ENCODE results near the gene COBLL1. TPM values are rescaled to one million over a fixed set of nuclear protein-coding genes. Genes with fewer than 3 reads are reported as not detected.

COBLL1 gene
- total and polyA plus RNA-seq, 4 donors: 16.3 to 114 (median 36.4) TPM

GRCh38 chr2:164800572-164800971 is 41.1 kb downstream of the COBLL1 start:
- no peaks in the 10 kb centered on the region for H3K36me3 ChIP-seq (ENCODE audit: control insufficient read depth in 4 of 4, insufficient read depth in 3 of 4, low read depth in 1 of 4, low read length in 3 of 4)
- H3K27ac ChIP-seq (ENCODE audit: low read depth in 1 of 2, low read length in 2 of 2): no peak overlapping the region
- DNase-seq (ENCODE audit: low spot score): no peak
- TF ChIP-seq REST (IDR thresholded peaks at IDR 0.05) (no peak), FOXA1 (IDR thresholded peaks at IDR 0.05) (no peak), YY1 (IDR thresholded peaks at IDR 0.05) (no peak), HNF4A (conservative IDR thresholded peaks at IDR 0.05) (no peak), JUND (IDR thresholded peaks at IDR 0.05) (no peak), NR2F2 (IDR thresholded peaks at IDR 0.05) (no peak), TAF1 (conservative IDR thresholded peaks at IDR 0.05) (no peak), GABPA (IDR thresholded peaks at IDR 0.05 in 1 of 2, conservative IDR thresholded peaks at IDR 0.05 in 1 of 2) (no peak), RAD21 (IDR thresholded peaks at IDR 0.05) (no peak), HNF4G (IDR thresholded peaks at IDR 0.05) (no peak), SP1 (IDR thresholded peaks at IDR 0.05) (no peak), CTCF (IDR thresholded peaks at IDR 0.05; ENCODE audit: low read depth, low read length, missing input control) (no peak)
- TF ChIP-seq, protein P1, sequence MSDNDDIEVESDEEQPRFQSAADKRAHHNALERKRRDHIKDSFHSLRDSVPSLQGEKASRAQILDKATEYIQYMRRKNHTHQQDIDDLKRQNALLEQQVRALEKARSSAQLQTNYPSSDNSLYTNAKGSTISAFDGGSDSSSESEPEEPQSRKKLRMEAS (IDR thresholded peaks at IDR 0.05): no peak
- TF ChIP-seq, protein P2, sequence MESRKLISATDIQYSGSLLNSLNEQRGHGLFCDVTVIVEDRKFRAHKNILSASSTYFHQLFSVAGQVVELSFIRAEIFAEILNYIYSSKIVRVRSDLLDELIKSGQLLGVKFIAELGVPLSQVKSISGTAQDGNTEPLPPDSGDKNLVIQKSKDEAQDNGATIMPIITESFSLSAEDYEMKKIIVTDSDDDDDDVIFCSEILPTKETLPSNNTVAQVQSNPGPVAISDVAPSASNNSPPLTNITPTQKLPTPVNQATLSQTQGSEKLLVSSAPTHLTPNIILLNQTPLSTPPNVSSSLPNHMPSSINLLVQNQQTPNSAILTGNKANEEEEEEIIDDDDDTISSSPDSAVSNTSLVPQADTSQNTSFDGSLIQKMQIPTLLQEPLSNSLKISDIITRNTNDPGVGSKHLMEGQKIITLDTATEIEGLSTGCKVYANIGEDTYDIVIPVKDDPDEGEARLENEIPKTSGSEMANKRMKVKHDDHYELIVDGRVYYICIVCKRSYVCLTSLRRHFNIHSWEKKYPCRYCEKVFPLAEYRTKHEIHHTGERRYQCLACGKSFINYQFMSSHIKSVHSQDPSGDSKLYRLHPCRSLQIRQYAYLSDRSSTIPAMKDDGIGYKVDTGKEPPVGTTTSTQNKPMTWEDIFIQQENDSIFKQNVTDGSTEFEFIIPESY (IDR thresholded peaks at IDR 0.05): no peak
- TF ChIP-seq, protein P3, sequence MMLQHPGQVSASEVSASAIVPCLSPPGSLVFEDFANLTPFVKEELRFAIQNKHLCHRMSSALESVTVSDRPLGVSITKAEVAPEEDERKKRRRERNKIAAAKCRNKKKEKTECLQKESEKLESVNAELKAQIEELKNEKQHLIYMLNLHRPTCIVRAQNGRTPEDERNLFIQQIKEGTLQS (IDR thresholded peaks at IDR 0.05): no peak
- peaks cover 1 to 40% (median 12%) of the 10 kb centered on the region in 4 donors for H3K4me1 ChIP-seq (ENCODE audit: control insufficient read depth in 4 of 4, insufficient read depth in 4 of 4, low read length in 3 of 4)
- no peak overlapping the region for H3K9ac ChIP-seq (ENCODE audit: low read depth in 1 of 2, low read length in 2 of 2)
- no peak overlapping the region for H3K4me3 ChIP-seq (ENCODE audit: low read depth in 1 of 3, low read length in 3 of 3)
- WGBS: 90% methylated on average over 3 of the region's 3 CpGs
- no peaks in the 10 kb centered on the region for H3K9me3 ChIP-seq (ENCODE audit: control insufficient read depth in 4 of 4, low read length in 3 of 4)
- H3K27me3 ChIP-seq (ENCODE audit: control insufficient read depth in 4 of 4, insufficient read depth in 4 of 4, low read length in 3 of 4): no peaks in the 10 kb centered on the region

DNA sequence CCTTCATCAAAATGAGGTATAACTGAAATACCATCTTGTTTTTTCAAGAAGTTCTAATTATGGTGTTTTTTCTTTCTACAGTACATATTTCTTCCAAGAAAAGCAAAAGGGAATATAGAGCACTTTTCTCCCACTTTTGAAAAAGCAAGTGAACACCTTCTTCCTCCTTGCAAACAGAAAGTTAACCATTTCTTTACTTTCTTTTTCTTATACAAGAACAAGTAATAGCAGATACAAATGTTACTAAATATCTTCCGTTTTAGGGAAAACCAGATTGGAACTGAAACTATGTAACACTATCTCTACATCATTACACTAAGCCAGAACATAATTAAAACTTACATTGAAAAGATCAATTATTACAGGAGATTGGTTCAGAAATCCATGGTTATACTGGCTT is 44.0 kb downstream of the COBLL1 start:
- no peaks in the 10 kb centered on the region for H3K9me3 ChIP-seq (ENCODE audit: control insufficient read depth in 4 of 4, low read length in 3 of 4)
- H3K9ac ChIP-seq (ENCODE audit: low read depth in 1 of 2, low read length in 2 of 2): no peak overlapping the region
- no peak for DNase-seq (ENCODE audit: low spot score)
- no peak overlapping the region for H3K27ac ChIP-seq (ENCODE audit: low read depth in 1 of 2, low read length in 2 of 2)
- 69% methylated on average over 1 of the region's 1 CpG for WGBS
- no peak overlapping the region for H3K4me3 ChIP-seq (ENCODE audit: low read depth in 1 of 3, low read length in 3 of 3)
- H3K4me1 ChIP-seq (ENCODE audit: control insufficient read depth in 4 of 4, insufficient read depth in 4 of 4, low read length in 3 of 4): peaks cover 0 to 33% (median 12%) of the 10 kb centered on the region in 4 donors
- H3K36me3 ChIP-seq (ENCODE audit: control insufficient read depth in 4 of 4, insufficient read depth in 3 of 4, low read depth in 1 of 4, low read length in 3 of 4): no peaks in the 10 kb centered on the region
- no peaks in the 10 kb centered on the region for H3K27me3 ChIP-seq (ENCODE audit: control insufficient read depth in 4 of 4, insufficient read depth in 4 of 4, low read length in 3 of 4)
- TF ChIP-seq, protein P3 (IDR thresholded peaks at IDR 0.05): no peak
- TF ChIP-seq JUND (IDR thresholded peaks at IDR 0.05) (no peak), SP1 (IDR thresholded peaks at IDR 0.05) (no peak), EGR1 (IDR thresholded peaks at IDR 0.05; ENCODE audit: low read depth in 2 of 2) (no peak), GABPA (IDR thresholded peaks at IDR 0.05 in 1 of 2, conservative IDR thresholded peaks at IDR 0.05 in 1 of 2) (no peak), TAF1 (conservative IDR thresholded peaks at IDR 0.05) (no peak), HNF4A (conservative IDR thresholded peaks at IDR 0.05) (no peak), YY1 (IDR thresholded peaks at IDR 0.05) (no peak), REST (IDR thresholded peaks at IDR 0.05) (no peak)
- TF ChIP-seq, protein P2 (IDR thresholded peaks at IDR 0.05): no peak
